OCI-LY1 (cell line): Measurements from ENCODE around the gene C19orf25.

ENCODE experiments used
- CTCF ChIP-seq: fragments of 200-600 bp; sonication (generic), shearing (Covaris generic); IDR thresholded peaks from 2 replicates; pipeline ENCODE4 v1.5.1; 2017; ENCODE audit warnings: mild to moderate bottlenecking, antibody characterized with exemption, low read length, moderate library complexity, mixed read lengths
- EZH2 ChIP-seq: fragments of 200-600 bp; sonication (generic), shearing (Covaris generic); IDR thresholded peaks from 2 replicates; pipeline ENCODE4 v1.8.0; 2017; ENCODE audit warnings: borderline replicate concordance, mixed run types, mild to moderate bottlenecking, antibody characterized with exemption, low read length, moderate library complexity, mixed read lengths

- TF ChIP-seq CTCF, result no peak
- no peak for TF ChIP-seq EZH2
These were observed 12.8 kb upstream of the C19orf25 start for GRCh38 chr19:1491849-1492170.
